ENCODE data around the gene CCM2.

Gene CCM2

DNA sequence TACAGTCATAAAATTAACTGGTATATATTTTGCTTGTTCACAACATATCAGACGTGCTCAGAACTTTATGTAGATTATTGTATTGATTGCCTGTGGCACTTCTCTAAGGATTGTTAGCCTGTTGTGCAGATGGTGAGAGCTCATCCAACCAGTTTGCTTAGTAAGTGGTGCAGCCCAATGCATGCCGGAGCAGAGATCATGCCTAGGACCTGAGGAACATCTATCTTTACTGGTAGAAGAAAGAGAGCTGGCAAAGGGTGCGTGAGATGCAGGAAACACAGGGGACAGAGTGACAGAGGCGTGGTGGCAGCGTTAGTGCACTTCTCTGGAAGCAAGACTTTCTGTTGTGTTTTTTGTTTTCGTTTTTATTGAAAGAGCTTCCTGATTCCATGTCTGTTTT, 35.9 kb downstream of the CCM2 start:
- DNase-seq: no peak

DNA sequence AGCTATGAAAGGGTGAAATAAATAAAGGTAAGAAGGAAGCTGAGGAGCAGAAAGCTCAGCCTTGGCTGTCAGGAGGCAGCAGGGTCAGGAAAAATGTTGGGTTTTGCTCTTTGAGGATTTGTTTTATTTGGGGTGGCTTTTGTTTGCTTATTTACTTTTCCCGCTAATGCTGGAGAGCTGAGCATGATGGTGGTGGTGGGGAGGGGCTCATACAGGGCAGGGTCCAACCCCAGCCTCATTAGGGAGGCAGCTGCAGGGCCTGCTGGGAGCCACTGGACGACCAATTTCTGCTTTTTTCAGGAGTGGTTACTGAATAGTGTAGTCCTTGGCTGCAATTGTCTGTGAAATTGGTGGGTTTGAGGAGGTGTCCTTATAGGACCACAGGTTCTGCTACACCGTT, 36.3 kb downstream of the CCM2 start:
- peak; percentile 2 for DNase-seq

DNA sequence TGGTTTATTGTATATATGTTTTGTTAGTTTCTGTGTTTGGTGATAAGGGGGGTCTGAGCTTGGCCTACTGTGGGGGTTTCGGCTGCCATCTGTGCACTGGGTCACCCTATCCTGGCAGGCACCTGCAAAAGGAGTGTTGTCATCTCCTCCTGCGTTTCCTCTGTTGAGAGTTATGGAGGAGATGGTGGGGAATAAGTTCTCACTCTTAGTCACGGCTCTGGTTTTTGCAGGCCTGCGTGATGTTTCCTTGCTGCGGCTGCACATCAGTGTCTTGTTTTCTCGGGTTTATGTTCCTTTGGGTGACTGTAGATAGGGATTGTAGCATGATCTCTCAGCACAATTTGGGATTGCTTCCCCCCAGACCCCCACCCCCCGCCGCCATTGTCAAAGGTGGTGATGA, 36.8 kb downstream of the CCM2 start:
- no peak for DNase-seq

DNA sequence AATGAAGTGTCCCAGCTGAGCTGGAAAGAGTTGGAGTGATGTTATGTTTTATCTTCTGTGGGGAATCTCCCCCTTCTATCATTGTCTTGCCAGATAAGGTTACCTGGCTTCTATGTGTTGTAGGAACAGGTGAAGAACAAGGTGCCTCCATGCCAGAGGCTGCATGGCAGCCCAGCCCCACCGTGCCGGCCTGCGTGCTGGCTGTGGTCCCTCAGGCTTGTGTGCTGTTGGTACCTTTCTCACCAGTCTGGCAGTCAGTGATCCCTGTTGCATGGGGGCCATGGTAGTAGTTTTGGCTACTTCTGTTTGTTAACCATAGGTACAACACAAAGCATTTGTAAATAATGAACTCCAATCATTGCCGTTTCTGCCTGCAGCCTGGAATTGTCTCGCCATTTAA, 37.9 kb downstream of the CCM2 start:
- no peak for DNase-seq

DNA sequence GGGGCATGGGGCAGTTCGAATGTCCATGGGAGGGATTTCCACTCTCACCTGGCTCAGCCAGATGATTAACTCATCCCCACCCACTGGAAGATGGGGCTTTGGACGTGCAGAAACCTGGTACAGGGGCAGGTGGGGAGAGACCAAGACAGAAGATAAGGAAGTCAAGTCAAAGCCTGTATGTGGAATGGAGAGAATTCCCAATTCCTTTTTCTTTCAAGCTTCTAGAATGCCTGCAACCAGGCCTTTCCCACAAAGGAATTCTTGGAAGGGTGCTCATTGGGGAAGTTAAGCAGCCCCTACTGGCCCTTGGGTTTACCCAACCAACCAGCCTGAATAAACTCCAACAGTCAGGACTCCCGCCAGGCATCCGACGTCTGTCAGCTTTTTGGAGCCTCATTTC, 39.1 kb downstream of the CCM2 start:
- DNase-seq: no peak

DNA sequence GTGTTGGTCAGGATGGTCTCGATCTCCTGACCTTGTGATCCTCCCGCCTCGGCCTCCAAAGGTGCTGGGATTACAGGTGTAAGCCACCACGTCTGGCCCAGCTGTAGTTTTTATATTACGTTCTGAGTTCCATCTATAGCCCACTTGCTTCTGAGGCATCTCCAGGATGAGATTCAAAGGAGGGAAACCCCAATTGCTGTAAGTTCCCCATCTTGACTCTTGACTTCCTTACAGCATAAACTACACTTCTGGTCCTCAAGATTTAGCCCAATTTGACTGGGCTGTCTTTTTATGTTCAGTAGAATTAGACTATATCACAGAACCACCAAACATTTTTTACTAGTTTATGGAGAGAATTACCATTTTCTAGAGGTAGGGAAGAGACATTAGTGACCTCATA, 44.3 kb downstream of the CCM2 start:
- no peak for DNase-seq

DNA sequence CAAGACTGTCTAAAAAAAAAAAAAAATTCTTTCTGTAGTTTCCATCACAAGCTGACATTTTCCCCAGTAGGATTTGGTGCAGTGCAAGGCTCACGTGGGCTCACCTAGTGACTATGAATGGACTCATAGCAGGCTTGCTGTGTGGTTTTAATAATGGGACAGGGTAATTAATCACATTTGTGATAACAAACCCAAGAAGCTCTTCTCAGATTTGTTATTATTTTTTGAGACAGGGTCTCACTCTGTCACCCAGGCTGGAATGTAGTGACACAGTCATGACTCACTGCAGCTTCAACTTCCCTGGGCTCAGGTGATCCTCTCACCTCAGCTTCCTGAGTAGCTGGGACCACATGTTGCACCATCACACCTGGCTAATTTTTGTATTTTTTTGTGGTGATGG, 48.7 kb downstream of the CCM2 start:
- no peak for DNase-seq

DNA sequence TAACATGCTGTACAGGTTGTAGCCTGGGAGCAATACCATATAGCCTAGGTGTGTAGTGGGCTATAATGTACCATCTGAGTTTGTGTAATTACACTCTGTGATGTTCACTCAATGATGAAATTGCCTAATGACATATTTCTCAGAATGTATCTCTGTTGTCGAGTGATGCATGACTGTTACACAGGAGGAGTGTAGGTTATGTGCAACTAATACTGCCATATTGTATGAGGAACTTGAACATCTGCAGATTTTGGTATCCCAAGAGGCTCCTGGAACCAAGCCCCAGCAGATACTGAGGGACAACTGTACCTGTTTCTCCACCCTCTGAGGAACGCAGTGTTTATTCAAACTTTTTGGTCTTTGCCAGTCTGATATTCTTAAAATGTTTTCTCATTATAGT, 50.2 kb downstream of the CCM2 start:
- no peak for DNase-seq

DNA sequence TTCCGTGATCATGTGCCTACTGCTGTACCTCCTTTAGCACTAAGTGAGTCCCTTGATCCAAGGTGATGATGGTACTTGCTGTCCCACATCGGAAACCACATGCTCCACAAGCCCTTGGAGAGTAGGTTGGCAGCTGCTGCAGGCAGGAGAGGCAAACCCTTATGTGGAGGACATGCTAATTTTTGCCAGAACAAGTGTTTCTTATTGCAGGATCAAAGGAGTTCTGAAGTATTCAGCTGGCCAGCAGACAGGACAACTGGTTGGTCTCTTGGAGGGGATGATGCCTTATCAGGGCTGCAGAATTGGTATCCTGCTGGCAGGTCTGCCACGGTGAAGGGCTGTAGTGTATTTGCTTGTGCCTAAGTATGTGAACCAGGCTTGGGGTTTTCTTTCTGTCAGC, 52.0 kb downstream of the CCM2 start:
- no peak for DNase-seq

DNA sequence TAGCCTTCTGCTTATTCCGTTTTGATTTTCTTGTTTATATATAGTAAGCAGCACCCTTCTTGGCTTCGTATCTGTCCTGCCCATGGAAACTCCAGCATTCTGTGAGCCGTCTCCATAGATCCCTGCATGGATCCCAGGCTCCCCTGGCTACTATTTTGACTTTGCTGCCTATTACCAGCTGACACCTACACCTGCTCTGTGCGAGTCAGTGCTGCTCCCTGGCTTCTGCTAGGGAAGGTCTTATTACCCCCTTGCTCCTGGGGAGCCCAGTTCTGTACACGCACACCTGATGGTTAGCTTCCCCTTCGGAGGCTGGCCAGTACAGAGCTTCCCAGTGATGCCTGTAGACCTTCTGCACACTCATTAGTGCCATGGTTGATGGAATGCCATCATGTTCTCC, 53.4 kb downstream of the CCM2 start:
- DNase-seq: no peak

DNA sequence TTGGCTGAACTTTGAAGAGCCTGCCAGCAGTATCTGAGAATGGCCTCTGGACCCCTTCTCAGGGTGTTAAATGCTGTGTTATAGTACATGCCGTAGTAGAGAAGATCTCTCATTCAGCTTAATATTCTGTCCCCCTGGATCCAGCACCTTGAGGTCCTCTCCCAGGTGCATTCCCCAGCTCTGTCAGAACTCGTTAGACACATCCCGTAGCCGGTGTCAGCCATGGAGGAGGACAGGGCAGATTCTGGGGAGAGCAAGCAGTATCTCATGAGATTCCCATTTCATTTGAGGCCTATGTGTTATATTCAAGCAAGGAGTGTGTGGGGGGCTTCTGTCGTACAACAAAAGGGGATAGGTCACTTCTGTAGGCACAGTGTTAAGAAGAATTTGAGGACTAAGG, 53.9 kb downstream of the CCM2 start:
- no peak for DNase-seq

DNA sequence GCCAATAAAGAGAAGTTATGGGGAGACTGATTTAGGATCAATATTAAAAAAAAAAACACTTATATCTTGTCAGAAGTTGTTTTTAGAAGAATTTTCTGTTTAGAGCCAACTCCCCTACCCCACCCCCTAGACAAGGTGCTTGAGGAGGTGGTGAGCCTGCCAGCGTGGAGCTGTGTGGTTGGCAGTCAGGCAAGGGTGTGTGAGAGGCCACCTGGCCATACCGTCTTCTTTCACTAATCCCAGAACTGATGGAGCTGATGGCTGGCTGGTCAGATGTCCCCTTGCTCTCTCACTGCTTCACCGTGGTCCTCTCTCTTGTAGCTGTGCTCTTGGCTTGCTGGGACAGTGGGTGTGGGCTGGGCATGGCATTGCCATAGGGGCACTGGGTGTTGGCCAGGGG, 54.4 kb downstream of the CCM2 start:
- no peak for DNase-seq

DNA sequence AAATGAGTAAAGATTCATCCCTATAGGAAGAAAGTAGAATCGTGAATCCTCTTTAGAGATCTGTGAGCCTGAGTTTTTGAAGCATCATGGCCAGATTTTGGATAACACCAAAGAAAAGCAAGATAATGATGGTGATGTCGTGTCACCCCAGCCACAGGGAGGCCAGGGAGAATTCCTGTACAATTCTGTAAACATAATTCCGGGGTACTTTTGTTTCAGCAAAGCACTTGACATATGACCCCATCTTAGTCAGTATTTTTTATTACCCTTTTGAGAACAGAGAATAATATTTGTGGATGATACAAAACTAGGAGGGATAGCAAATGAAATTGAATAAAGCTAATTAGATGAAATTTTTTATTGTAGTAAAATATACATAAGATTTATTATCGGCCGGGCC, 55.0 kb downstream of the CCM2 start:
- DNase-seq: no peak

DNA sequence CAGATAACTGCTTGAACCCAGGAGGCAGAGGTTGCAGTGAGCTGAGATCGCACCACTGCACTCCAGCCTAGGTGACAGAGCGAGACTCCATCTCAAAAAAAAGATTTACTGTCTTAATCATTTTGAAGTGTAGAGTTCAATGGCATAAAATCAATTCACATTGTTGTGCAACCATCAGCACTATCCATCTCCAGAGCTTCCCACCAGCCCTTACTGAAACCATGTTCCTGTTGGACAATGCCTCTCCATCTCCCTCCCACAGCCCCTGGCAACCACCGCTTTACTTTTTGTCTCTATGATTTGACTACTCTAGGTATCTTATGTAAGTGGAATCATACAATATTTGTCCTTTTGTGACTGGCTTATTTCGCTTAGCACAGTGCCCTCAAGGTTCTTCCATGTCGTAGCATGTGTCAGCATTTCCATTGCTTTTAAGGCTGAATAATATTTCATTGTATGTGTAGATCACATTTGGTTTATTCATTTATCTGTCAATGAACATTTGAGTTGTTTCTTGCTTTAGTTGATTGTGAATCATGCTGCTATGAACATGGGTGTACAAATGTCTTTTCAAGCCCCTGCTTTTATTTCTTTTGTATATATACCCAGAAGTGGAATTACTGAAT, 55.7 kb downstream of the CCM2 start:
- no peak for DNase-seq

DNA sequence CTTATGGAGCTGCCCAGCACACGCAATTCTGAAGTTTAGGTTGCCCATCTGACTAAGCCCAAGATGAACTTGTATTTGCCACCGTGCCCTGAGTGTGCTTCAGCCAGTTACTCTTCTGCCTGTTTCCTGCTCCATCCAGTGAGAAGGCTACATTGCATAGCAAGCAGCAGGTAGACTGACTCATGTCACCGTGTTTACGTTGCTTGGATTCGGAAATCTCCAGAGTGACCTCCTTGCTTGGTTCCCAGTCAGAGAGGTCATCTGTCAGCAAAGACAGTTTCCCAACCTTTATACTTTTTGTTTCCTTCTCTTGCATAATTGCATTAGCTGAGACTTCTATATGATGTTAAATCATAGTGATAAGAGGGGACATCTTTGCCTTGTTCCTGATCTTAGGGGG, 57.9 kb downstream of the CCM2 start:
- no peak for DNase-seq

DNA sequence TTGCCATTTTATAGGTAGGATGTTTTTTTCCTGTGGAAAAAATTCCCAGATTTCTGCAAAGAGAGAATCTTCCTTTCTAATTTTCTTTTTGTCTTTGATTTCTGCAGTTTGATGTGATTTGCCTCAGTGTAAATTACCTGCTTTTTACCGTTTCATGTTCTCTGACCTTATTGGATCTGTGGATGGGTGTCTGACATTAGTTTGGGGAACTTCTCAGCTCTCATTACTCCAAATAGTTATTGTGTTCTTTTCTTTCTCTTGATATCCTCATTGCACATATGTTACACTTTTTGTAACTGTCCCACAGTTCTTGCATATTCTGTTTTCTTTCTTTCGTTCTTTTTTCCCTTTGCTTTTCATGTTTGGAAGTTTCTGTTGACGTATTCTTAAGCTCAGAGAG, 60.3 kb downstream of the CCM2 start:
- no peak for DNase-seq

DNA sequence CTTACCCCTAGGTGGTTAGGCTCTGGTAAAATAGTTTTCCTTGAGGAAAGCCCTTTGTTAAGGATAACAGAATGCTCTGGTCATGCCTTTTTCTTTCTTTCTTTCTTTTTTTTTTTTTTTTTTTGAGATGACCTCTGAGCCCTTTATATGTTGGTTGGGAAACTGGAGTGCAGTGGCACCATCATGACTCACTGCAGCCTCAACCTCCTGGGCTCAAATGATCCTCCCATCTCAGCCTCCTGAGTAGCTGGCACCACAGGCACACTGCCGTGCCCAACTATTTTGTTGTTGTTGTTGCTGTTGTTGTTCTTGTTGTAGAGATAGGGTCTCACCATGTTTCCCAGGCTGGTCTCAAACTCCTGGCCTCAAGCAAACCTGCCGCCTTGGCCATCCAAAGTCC, 61.4 kb downstream of the CCM2 start:
- DNase-seq: no peak

DNA sequence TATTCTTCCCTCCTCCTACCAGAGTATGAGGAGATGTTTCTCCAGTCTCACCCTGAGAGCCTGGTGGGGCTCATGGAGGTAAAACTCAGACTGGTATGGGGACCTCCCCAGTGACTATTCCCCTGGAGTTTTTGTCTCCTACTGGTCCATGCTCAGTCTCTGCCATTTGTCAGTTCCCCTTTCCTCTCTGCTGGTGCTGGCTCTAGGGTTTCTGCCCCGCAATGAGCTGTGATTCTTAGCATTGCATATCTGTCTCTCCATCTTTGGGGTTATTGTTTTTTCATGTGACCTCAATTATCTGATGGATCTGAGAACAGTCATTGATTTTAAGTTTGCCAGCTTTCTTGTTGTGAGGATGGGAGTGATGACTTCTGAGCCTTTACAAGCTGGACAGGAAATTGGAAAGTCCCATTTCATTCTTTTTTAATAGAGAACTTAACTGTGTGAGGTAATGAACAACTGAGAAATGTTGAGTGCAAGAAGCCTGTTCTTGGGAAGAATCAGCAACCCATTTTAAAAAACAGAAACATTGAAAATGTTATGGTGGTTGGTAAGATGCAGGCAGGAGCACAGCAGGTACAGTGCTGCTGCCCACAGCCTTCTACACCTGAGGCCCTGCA, 61.9 kb downstream of the CCM2 start:
- DNase-seq: no peak

DNA sequence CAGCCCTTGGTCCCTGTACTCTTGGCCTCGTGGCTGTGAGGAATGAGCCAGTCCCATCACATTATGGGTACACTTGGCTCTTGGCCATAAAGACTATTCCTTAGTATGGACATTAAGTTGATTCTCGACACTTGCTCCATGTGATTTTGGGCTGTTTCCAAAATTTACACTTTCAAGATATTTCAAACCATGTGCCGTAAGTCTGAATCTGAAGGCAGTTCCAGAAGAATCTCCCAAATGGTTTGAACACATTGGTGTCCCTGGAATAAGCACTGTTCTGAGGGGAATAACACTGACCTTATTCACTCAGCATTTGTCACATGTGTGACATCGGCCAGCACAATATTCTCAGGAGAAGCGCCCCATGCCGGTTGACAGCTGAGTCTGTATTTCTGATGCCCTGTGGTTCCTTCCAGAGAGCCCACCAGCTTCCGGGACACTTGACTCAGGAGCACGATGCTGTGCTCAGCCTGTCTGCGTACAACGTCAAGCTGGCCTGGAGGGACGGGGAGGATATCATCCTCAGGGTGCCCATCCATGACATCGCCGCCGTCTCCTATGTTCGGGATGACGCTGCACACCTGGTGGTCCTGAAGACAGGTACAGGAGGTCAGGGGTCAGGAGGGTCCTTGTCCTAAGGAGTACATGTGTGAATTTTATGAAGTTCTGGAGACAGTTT, 64.2 kb downstream of the CCM2 start:
- DNase-seq: no peak

DNA sequence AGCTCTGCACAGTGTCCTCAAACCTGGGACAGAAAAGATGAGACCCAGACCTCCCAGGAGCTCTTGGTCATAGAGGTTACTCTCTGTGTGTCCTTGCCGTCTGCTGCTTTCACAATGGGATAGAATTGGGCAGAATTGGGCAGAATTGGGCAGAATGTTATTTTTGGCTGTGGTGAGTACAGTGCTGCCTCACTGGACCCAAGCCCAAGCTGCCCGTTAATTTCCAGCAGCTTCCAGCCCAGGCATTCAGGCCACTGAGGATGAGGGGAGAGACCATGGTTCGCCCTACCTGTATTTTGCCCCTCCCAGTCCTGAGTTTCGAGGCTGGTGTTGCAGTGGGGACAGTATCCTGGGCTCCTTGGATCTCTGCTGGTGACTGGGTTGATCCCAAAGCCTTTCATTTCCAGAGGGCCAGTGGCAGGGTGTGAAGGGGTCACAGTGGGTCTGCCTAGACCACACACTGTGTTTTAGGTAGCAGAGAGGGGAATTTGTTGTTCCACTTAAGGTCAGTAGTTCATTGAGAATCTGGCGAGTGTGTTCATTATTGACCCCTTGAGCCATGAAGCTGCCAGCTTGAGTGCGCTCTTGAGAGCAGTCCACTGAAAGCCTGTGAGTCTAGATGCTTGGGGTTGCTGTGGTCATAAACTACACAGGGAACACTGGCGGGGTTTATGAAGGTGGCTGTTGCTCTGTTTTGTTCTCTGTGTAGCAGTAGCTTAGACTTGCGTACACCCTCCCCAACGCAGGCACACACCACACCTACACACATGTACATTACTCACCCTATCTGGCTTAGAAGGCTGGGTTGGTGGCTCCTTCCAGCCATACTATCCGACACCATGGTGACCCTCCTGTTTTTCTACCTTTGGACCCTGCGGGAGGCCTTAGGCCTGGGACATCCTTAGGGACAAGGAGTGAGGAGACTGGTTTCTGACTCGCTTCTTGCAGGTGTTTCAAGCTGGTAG, 65.3 kb downstream of the CCM2 start:
- no peak for DNase-seq

DNA sequence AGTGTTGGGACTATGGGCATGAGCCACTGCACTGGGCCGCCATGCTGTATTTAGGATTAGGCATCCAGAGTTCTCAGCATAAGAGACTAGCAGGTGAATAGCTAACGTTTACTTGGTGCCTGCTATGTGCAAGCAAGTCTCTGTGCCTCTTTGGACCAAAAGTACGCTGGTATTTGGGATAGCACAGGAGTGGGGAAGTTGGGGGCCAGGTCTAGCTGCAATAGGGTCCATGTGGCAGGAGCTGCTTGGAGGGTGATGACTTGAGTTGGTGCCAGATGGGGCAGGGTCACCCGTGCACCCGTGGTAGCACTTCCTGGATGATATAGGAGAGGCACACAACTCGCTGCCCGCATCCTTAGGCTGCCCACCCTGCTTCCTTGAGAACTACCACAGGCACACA, 66.4 kb downstream of the CCM2 start:
- DNase-seq: no peak

DNA sequence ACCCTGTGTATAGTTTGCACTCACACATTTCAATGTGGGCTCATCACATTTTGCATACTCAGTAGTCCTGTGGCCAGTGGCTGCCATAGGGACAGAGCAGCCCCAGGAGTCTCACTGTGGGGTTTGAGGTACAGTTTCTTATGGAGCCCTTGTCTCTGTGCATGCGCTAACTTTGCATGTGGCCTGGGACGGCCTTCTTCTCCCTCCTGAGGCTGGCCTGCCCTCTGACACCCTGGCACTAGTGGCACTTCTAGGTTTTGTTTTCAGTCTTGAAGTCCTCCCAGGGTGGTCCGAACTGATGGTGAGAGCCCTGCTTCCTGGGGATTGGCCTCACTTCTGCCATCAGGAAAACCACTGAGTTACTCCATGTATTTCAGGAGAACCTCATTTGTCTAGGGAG, 67.6 kb downstream of the CCM2 start:
- no peak for DNase-seq

DNA sequence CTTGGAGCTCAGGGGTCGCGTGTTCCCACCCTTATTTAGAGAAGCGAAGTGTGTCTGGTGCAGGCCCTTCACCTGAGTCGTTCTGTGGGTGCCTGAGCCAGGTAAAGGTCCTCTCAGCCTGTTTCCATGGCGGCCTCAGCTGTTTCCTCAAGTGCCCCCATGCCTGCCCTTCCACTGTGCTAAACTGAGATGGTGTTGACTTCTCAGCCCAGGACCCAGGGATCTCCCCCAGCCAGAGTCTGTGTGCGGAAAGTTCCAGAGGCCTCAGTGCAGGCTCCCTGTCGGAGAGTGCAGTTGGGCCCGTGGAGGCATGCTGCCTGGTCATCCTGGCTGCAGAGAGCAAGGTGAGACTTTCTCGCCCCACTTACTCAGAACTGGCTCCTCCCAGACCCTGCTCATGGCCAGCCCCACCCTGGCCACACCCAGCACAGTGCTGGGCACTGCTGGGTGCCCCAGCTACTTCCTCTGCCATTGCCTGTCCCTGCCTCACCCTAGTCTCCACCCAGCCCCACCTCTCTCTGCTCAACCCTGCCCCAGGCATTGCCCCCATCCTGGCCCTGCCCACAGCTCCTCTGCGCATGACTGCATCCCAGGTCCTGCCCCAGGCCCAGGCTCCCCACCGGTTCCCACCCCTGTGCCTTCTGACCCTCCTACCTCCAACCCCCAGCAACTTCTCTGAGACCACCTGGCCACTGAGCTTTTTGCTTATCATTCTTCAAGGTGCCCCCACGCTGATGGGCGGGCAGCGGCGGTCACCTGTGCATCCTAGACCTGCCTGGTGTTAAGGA, 68.4 kb downstream of the CCM2 start:
- DNase-seq: no peak
